Esophagus squamous epithelium (tissue), 5 donors: ENCODE data around the gene SAP130. TPM values are rescaled to one million over a fixed set of nuclear protein-coding genes. Genes with fewer than 3 reads are reported as not detected.

Experiments
- DNase-seq: peaks from one replicate; lab custom pipeline; 2025; lab: John Stamatoyannopoulos, UW
- H3K27ac ChIP-seq, 4 donors: fragments of 200-600 bp; sonication (generic); one replicate each; pipeline ENCODE4 v1.5.1; 2016 to 2019; ENCODE audit warnings: mild to moderate bottlenecking in 1 of 4
- H3K27me3 ChIP-seq, 4 donors: fragments of 200-600 bp; sonication (generic); 1 replicate in 3 of 4; 2 replicates in 1 of 4; pipeline versions ENCODE4 v1.5.1 to v1.6.0; 2017 to 2021; ENCODE audit warnings: antibody characterized with exemption in 1 of 4
- H3K36me3 ChIP-seq, 3 donors: fragments of 200-600 bp; sonication (generic); one replicate each; pipeline ENCODE4 v1.5.1; 2016 to 2019
- H3K4me1 ChIP-seq, 3 donors: fragments of 200-600 bp; sonication (generic); one replicate each; pipeline ENCODE4 v1.5.1; 2017 to 2019
- H3K4me3 ChIP-seq, 4 donors: fragments of 200-600 bp; sonication (generic); 1 replicate in 3 of 4; 2 replicates in 1 of 4; pipeline ENCODE4 v1.5.1; 2016 to 2019; ENCODE audit warnings: mild to moderate bottlenecking in 2 of 4, moderate library complexity in 1 of 4
- H3K9me3 ChIP-seq, 3 donors: fragments of 200-600 bp; sonication (generic); one replicate each; pipeline ENCODE4 v1.5.1; 2016 to 2019
- POLR2A ChIP-seq, 4 donors: fragments of 450-650 bp; IDR thresholded peaks; one replicate each; pipeline ENCODE4 v1.6.1; 2017; ENCODE audit warnings: antibody characterized with exemption in 4 of 4, mild to moderate bottlenecking in 4 of 4, moderate library complexity in 3 of 4
- WGBS, 2 donors: methylation state at CpG; one replicate each; pipeline ENCODE4 v1.1.5; 2018; 5-methylcytosine and 5-hydroxymethylcytosine counted together
- intact Hi-C: fragments of 100-400 bp; cut with DNase I; formaldehyde crosslinking; loops from one replicate; pipeline ENCODE4 v1.15.0; 2022
- total RNA-seq, 4 donors: library from RNA; depleted of rRNA; stranded (reverse); fragments of >200 nt; gene quantifications; one replicate each; pipeline ENCODE4 v1.1.0, GENCODE V29; 2016
- TF ChIP-seq, protein P1 (sequence below), 6 experiments: fragments of 450-650 bp in 4 of 6; fragments of 200-600 bp in 2 of 6; sonication (generic) in 2 of 6; IDR thresholded peaks; one replicate each; pipeline ENCODE4 v1.5.1; 2016 to 2019; ENCODE audit warnings: antibody characterized with exemption in 6 of 6, mild to moderate bottlenecking in 4 of 6, moderate library complexity in 4 of 6
- donor health status: DM: yes; HTN: yes; CAD: no.

Gene SAP130
- total RNA-seq, 4 donors from 2014 or later: 5.9 to 12.7 (median 8.0) TPM

DNA sequence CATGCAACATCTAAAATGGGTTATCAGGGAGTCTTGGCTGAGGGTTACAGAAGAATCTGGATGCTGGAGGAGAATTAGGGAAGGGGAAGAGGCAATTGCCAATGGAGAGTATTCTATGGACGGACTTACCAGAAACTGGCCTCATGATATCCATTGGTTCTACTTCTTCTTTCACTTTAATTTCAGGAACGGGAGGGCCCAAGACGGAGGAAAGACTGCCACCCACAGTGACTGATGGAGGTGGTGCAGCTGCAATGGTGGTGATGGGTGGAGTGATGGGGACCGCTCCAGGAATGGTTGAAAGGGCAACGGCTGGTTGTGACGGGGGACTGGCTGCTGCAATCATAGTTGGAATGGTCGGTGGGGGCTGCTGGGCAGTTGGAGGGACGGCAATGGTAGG, 73.0 kb downstream of the SAP130 start:
- H3K4me1 ChIP-seq: peaks cover 0 to 17% (median 0%) of the 10 kb centered on the region in 3 donors

DNA sequence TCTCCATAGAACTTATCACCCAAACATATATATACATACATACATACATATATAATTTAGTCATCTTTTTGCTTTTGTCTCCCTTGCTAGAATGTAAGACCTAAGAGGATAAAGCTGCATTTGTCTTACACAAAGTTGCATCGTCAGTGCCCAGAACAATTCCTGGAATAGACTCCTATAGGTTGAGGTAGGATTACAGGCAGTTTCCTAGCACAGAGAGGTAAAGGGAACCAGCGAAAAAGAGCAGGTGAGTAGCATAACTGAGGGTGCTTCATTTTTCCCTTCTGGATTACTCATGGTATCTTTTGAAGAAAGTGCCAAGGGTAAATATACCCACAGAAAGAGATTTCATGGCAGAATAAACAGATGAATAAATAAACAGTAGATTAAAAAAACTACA, 74.0 kb downstream of the SAP130 start:
- Histone ChIP-seq H3K27ac (peak overlapping the region in 1 of 4 donors; percentile 7), H3K4me1 (peaks cover 0 to 17% (median 0%) of the 10 kb centered on the region in 3 donors), H3K4me3 (no peak overlapping the region), H3K9me3 (no peaks in the 10 kb centered on the region), H3K27me3 (no peaks in the 10 kb centered on the region), H3K36me3 (peaks cover under 1 to 93% (median 8%) of the 10 kb centered on the region in 3 donors)
- no peak for DNase-seq
- WGBS, 2 donors: 86 to 92% methylated on average over 2 of the region's 2 CpGs
- intact Hi-C loops: no loop called here
- TF ChIP-seq POLR2A (IDR thresholded peaks at IDR 0.05): no peak
- TF ChIP-seq, protein P1, sequence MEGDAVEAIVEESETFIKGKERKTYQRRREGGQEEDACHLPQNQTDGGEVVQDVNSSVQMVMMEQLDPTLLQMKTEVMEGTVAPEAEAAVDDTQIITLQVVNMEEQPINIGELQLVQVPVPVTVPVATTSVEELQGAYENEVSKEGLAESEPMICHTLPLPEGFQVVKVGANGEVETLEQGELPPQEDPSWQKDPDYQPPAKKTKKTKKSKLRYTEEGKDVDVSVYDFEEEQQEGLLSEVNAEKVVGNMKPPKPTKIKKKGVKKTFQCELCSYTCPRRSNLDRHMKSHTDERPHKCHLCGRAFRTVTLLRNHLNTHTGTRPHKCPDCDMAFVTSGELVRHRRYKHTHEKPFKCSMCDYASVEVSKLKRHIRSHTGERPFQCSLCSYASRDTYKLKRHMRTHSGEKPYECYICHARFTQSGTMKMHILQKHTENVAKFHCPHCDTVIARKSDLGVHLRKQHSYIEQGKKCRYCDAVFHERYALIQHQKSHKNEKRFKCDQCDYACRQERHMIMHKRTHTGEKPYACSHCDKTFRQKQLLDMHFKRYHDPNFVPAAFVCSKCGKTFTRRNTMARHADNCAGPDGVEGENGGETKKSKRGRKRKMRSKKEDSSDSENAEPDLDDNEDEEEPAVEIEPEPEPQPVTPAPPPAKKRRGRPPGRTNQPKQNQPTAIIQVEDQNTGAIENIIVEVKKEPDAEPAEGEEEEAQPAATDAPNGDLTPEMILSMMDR (IDR thresholded peaks at IDR 0.05): no peak

More for the DNA sequence above, 73.0 kb downstream of the SAP130 start:
- no peaks in the 10 kb centered on the region for H3K9me3 ChIP-seq
- intact Hi-C loops: no loop called here
- H3K27me3 ChIP-seq: no peaks in the 10 kb centered on the region
- no peak overlapping the region for H3K27ac ChIP-seq
- no peak overlapping the region for H3K4me3 ChIP-seq
- 90 to 93% methylated on average over 8 of the region's 8 CpGs for WGBS, 2 donors
- DNase-seq: no peak
- H3K36me3 ChIP-seq: peaks cover 0 to 93% (median 8%) of the 10 kb centered on the region in 3 donors
- TF ChIP-seq POLR2A (IDR thresholded peaks at IDR 0.05): no peak
- TF ChIP-seq, protein P1 (IDR thresholded peaks at IDR 0.05): no peak

DNA sequence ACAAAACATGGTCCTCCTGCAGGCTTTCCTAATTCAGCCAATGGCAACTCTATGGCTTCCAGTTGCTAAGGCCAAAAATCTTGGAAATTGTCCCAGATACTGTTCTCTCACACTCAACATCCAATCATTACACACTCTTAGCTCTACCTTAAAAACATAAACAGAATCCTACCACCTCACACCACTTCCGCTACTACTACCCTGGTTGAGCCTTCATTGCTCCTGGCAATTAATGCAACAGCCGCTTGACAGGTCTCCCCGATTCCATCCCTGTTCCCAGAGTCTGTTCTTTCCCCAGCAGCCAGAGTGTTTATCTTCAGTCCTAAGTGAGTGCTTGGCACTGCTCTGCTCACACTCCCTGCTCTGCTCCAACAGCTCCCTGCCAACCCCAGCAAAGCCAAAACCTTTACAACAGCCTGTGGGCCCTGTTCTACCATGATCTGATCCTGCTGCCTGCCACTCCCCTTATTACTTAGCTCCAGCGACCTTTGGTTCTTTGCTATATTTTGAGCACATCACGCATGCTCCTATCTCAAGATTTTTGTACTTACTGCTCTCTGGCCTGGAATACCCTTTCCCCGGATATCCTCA, 74.6 kb downstream of the SAP130 start:
- intact Hi-C loops: no loop called here
- no peak for TF ChIP-seq POLR2A (IDR thresholded peaks at IDR 0.05)
- TF ChIP-seq, protein P1 (IDR thresholded peaks at IDR 0.05): no peak
- Histone ChIP-seq H3K27ac (peak overlapping the region in 2 of 4 donors; percentile 7 to 39), H3K27me3 (no peaks in the 10 kb centered on the region), H3K4me1 (peaks cover 0 to 17% (median 0%) of the 10 kb centered on the region in 3 donors), H3K4me3 (no peak overlapping the region), H3K36me3 (peaks cover 3 to 93% (median 8%) of the 10 kb centered on the region in 3 donors), H3K9me3 (no peaks in the 10 kb centered on the region)
- WGBS, 2 donors: 69 to 84% methylated on average over 6 of the region's 6 CpGs
- DNase-seq: no peak

DNA sequence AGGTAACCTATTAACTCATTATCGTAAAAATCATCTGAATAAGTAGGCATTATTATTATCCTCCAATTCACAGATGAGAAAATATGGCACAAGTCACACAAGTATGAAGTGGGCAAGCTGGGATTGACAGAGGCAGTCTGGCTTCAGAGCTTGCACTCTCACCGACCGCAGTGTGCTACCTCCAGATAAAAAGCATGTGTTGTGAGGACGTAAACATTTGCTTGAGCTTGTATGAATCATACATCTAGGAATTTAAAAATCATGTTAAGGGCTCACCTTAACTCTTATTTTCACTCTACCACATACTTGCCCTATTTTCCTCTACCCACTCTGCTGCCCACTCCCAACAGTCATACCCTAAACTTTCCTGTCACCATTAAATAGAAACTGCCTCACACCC, 76.8 kb downstream of the SAP130 start:
- H3K36me3 ChIP-seq: peaks cover 3 to 97% (median 6%) of the 10 kb centered on the region in 3 donors
- 88 to 93% methylated on average over 4 of the region's 4 CpGs for WGBS, 2 donors
- no peaks in the 10 kb centered on the region for H3K9me3 ChIP-seq
- H3K4me3 ChIP-seq: no peak overlapping the region
- no peak overlapping the region for H3K27ac ChIP-seq
- TF ChIP-seq, protein P1 (IDR thresholded peaks at IDR 0.05): no peak
- no peak for TF ChIP-seq POLR2A (IDR thresholded peaks at IDR 0.05)
- no peak for DNase-seq
- intact Hi-C loops: no loop called here
- peaks cover 0 to 13% (median 0%) of the 10 kb centered on the region in 3 donors for H3K4me1 ChIP-seq
- H3K27me3 ChIP-seq: no peaks in the 10 kb centered on the region

DNA sequence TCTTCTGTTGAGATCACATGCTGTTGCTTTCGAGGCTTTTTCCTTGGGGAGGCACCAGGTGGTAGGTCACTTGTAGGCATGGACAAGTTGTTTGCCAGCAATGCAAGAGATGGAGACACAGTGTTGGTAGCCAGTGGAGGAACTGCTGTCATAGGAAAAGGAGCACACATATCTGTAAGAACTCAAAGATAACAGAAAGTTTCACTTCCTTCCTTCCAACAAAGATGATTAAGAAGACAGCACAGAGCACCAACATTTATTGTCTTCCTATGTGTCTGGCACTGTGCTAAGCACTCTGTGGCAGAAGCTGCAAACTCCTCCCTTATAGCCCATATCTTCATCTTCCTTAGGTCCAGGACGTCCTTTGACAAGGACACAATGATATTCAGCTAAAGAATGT, 77.6 kb downstream of the SAP130 start:
- H3K27me3 ChIP-seq: no peaks in the 10 kb centered on the region
- intact Hi-C loops: no loop called here
- no peak overlapping the region for H3K27ac ChIP-seq
- DNase-seq: no peak
- H3K4me1 ChIP-seq: peaks cover 0 to 13% (median 0%) of the 10 kb centered on the region in 3 donors
- TF ChIP-seq, protein P1 (IDR thresholded peaks at IDR 0.05): no peak
- no peak for TF ChIP-seq POLR2A (IDR thresholded peaks at IDR 0.05)
- no peaks in the 10 kb centered on the region for H3K9me3 ChIP-seq
- H3K4me3 ChIP-seq: no peak overlapping the region
- peaks cover 0 to 97% (median 3%) of the 10 kb centered on the region in 3 donors for H3K36me3 ChIP-seq
- 76 to 79% methylated on average over 2 of the region's 2 CpGs for WGBS, 2 donors
